ENCODE results near the gene SPG21.

SPG21 gene

GRCh38 chr15:64981812-64982431 is 7.8 kb downstream of the SPG21 start:
- no peak overlapping the region for H3K4me3 ChIP-seq (ENCODE audit: low read depth, low read length)
- DNase-seq (ENCODE audit: low read depth) = no peak

GRCh38 chr15:64979252-64979710 is 10.4 kb downstream of the SPG21 start:
- no peak for TF ChIP-seq CTCF (IDR thresholded peaks at IDR 0.05; ENCODE audit: control insufficient read depth, extremely low read depth, insufficient read depth)
- H3K4me3 ChIP-seq (ENCODE audit: low read depth, low read length) = no peak overlapping the region
- DNase-seq (ENCODE audit: low read depth) = no peak

More at GRCh38 chr15:64981812-64982431, 7.8 kb downstream of the SPG21 start:
- no peak for TF ChIP-seq CTCF (IDR thresholded peaks at IDR 0.05; ENCODE audit: control insufficient read depth, extremely low read depth, insufficient read depth)

GRCh38 chr15:64975390-64975789 is 14.3 kb downstream of the SPG21 start:
- TF ChIP-seq CTCF (IDR thresholded peaks at IDR 0.05; ENCODE audit: control insufficient read depth, extremely low read depth, insufficient read depth) = no peak
- no peak for DNase-seq (ENCODE audit: low read depth)
- no peak overlapping the region for H3K4me3 ChIP-seq (ENCODE audit: low read depth, low read length)

GRCh38 chr15:64970698-64971097 is 19.0 kb downstream of the SPG21 start:
- DNase-seq (ENCODE audit: low read depth) = no peak
- no peak overlapping the region for H3K4me3 ChIP-seq (ENCODE audit: low read depth, low read length)
- TF ChIP-seq CTCF (IDR thresholded peaks at IDR 0.05; ENCODE audit: control insufficient read depth, extremely low read depth, insufficient read depth) = no peak

- DNase-seq (ENCODE audit: low read depth) = no peak
- TF ChIP-seq CTCF (IDR thresholded peaks at IDR 0.05; ENCODE audit: control insufficient read depth, extremely low read depth, insufficient read depth) = no peak
- H3K4me3 ChIP-seq (ENCODE audit: low read depth, low read length) = no peak overlapping the region
These were observed 20.3 kb downstream of the SPG21 start for GRCh38 chr15:64969401-64969800.

GRCh38 chr15:64961013-64961412 is 28.7 kb downstream of the SPG21 start:
- TF ChIP-seq CTCF (IDR thresholded peaks at IDR 0.05; ENCODE audit: control insufficient read depth, extremely low read depth, insufficient read depth) = no peak
- H3K4me3 ChIP-seq (ENCODE audit: low read depth, low read length) = no peak overlapping the region
- no peak for DNase-seq (ENCODE audit: low read depth)

GRCh38 chr15:64960153-64960552 is 29.6 kb downstream of the SPG21 start:
- TF ChIP-seq CTCF (IDR thresholded peaks at IDR 0.05; ENCODE audit: control insufficient read depth, extremely low read depth, insufficient read depth) = no peak
- no peak for DNase-seq (ENCODE audit: low read depth)
- no peak overlapping the region for H3K4me3 ChIP-seq (ENCODE audit: low read depth, low read length)
